Motor neuron (in vitro differentiated cells): Measurements from ENCODE around the gene CRCP. TPM values are rescaled to one million over a fixed set of nuclear protein-coding genes. Genes with fewer than 3 reads are reported as not detected.
"Not testable (repeated sequence)": the region's sequence is repeated elsewhere in the genome, so short reads cannot be mapped to it uniquely, and the experiment has no call there.

Experiments used
- ATAC-seq, 8 experiments: fragments of 200-7000 bp; cut with Tn5 transposase; replicated peaks in 6 of 8; 2 replicates each; pipeline ENCODE4 v1.8.0; 2021; ENCODE audit warnings: mild to moderate bottlenecking in 8 of 8, moderate library complexity in 8 of 8
- H3K27ac ChIP-seq, 2 donors: fragments of 250-450 bp; sonication (Bioruptor Pico); 2 replicates each; pipeline ENCODE4 v1.9.0; 2021; ENCODE audit warnings: antibody characterized with exemption in 2 of 2, mild to moderate bottlenecking in 2 of 2, moderate library complexity in 1 of 2
- H3K4me1 ChIP-seq, 2 donors: fragments of 250-450 bp; sonication (Bioruptor Pico); replicated peaks in 1 of 2; 2 replicates each; pipeline ENCODE4 v1.6.1; 2021; ENCODE audit warnings: antibody characterized with exemption in 2 of 2, mild to moderate bottlenecking in 2 of 2, moderate library complexity in 1 of 2
- H3K4me3 ChIP-seq, 5 donors: fragments of 250-450 bp; sonication (Bioruptor Pico); 2 replicates each; pipeline ENCODE4 v1.9.0; 2021; ENCODE audit warnings: antibody characterized with exemption in 5 of 5, mild to moderate bottlenecking in 5 of 5, moderate library complexity in 4 of 5
- WGBS, 10 experiments: fragments of 450-650 bp; shearing (Covaris generic); methylation state at CpG; one replicate each; pipeline ENCODE4 v1.0.0; 2022; 5-methylcytosine and 5-hydroxymethylcytosine counted together
- in situ Hi-C, 9 experiments: fragments of 400-800 bp; cut with MboI; loops; one replicate each; pipeline ENCODE4 v1.15.0; 2021; ENCODE audit warnings: low sequenced_read_pairs in 9 of 9, low pct_unique_long_range_greater_than_20kb in 2 of 9; ENCODE audit not compliant: unreplicated experiment in 9 of 9
- total RNA-seq, 8 experiments: library from RNA; unstranded; fragments of 300-600 nt; gene quantifications; 2 replicates each; pipeline versions ENCODE4 v1.2.3 to v1.2.4, GENCODE V29; 2022

CRCP gene
- total RNA-seq, 8 experiments from 2014 or later = 16.3 to 34.0 (median 21.4) TPM

- H3K4me1 ChIP-seq = peaks cover 4 to 9% of the 10 kb centered on the region in 2 donors
- H3K27ac ChIP-seq = no peak overlapping the region
- H3K4me3 ChIP-seq = no peak overlapping the region
- 0 to 83% (median 51%) methylated on average over 1 to 7 of the region's 16 CpGs; no CpG with 5 or more reads in 5 of the 10 experiments for WGBS, 10 experiments
- in situ Hi-C loops = no loop called here
- peak in 7 of 8 experiments; percentile 38 to 80 (median 62) for ATAC-seq
These were observed 55.9 kb downstream of the CRCP start for GRCh38 chr7:66170309-66171231.

- H3K4me3 ChIP-seq, H3K4me1 ChIP-seq, H3K27ac ChIP-seq, in situ Hi-C loops: not testable (repeated sequence)
- 8 to 100% (median 68%) methylated on average over 2 to 7 of the region's 9 CpGs; no CpG with 5 or more reads in 2 of the 10 experiments for WGBS, 10 experiments
- peak in 2 of 8 experiments; percentile 4 to 8 for ATAC-seq
These were observed 58.1 kb downstream of the CRCP start for GRCh38 chr7:66172536-66173401.

GRCh38 chr7:66173856-66174255 is 59.2 kb downstream of the CRCP start:
- in situ Hi-C loops = no loop called here
- H3K4me3 ChIP-seq = no peak overlapping the region
- no peak for ATAC-seq
- no peak overlapping the region for H3K27ac ChIP-seq
- 67 to 100% (median 92%) methylated on average over 1 to 5 of the region's 5 CpGs; no CpG with 5 or more reads in 3 of the 10 experiments for WGBS, 10 experiments
- peaks cover 4 to 9% of the 10 kb centered on the region in 2 donors for H3K4me1 ChIP-seq

GRCh38 chr7:66175006-66175405 is 60.4 kb downstream of the CRCP start:
- in situ Hi-C loops, H3K4me1 ChIP-seq, H3K4me3 ChIP-seq: not testable (repeated sequence)
- H3K27ac ChIP-seq = peak overlapping the region in 1 of 2 donors; percentile 60
- 0 to 100% (median 28%) methylated on average over 1 to 6 of the region's 8 CpGs; no CpG with 5 or more reads in 3 of the 10 experiments for WGBS, 10 experiments
- ATAC-seq = peak in 3 of 8 experiments; percentile 7 to 69 (median 11)

- 24 to 83% (median 57%) methylated on average over 2 of the region's 2 CpGs; no CpG with 5 or more reads in 7 of the 10 experiments for WGBS, 10 experiments
These were observed 62.3 kb downstream of the CRCP start for GRCh38 chr7:66176914-66177313.

GRCh38 chr7:66178258-66178657 is 63.6 kb downstream of the CRCP start:
- Histone ChIP-seq H3K4me1 (peaks cover 0 to 9% of the 10 kb centered on the region in 2 donors), H3K4me3 (no peak overlapping the region), H3K27ac (no peak overlapping the region)
- in situ Hi-C loops = no loop called here
- 80 to 100% (median 100%) methylated on average over 1 to 2 of the region's 2 CpGs; no CpG with 5 or more reads in 5 of the 10 experiments for WGBS, 10 experiments
- no peak for ATAC-seq

More at GRCh38 chr7:66176914-66177313, 62.3 kb downstream of the CRCP start:
- in situ Hi-C loops = no loop called here
- no peak overlapping the region for H3K27ac ChIP-seq
- ATAC-seq = no peak
- peaks cover 0 to 9% of the 10 kb centered on the region in 2 donors for H3K4me1 ChIP-seq
- no peak overlapping the region for H3K4me3 ChIP-seq

GRCh38 chr7:66181329-66181728 is 66.7 kb downstream of the CRCP start:
- in situ Hi-C loops = no loop called here
- Histone ChIP-seq H3K4me1 (no peaks in the 10 kb centered on the region), H3K4me3 (no peak overlapping the region), H3K27ac (no peak overlapping the region)
- no peak for ATAC-seq

- in situ Hi-C loops = no loop called here
- no peak for ATAC-seq
These were observed 67.2 kb downstream of the CRCP start for GRCh38 chr7:66181845-66182244.

GRCh38 chr7:66182920-66183319 is 68.3 kb downstream of the CRCP start:
- 80 to 100% (median 93%) methylated on average over 1 to 4 of the region's 6 CpGs; no CpG with 5 or more reads in 6 of the 10 experiments for WGBS, 10 experiments
- in situ Hi-C loops = no loop called here
- Histone ChIP-seq H3K4me3 (no peak overlapping the region), H3K4me1 (no peaks in the 10 kb centered on the region), H3K27ac (no peak overlapping the region)
- ATAC-seq = no peak

More at GRCh38 chr7:66181845-66182244, 67.2 kb downstream of the CRCP start:
- Histone ChIP-seq H3K27ac (no peak overlapping the region), H3K4me3 (no peak overlapping the region), H3K4me1 (no peaks in the 10 kb centered on the region)
- WGBS, 10 experiments = 80 to 95% (median 90%) methylated on average over 2 of the region's 2 CpGs; no CpG with 5 or more reads in 7 of the 10 experiments

GRCh38 chr7:66183700-66184099 is 69.1 kb downstream of the CRCP start:
- WGBS, 10 experiments = 60 to 100% (median 81%) methylated on average over 1 to 2 of the region's 2 CpGs; no CpG with 5 or more reads in 3 of the 10 experiments
- in situ Hi-C loops = no loop called here
- Histone ChIP-seq H3K27ac (no peak overlapping the region), H3K4me3 (no peak overlapping the region), H3K4me1 (no peaks in the 10 kb centered on the region)
- peak in 3 of 8 experiments; percentile 44 to 90 (median 83) for ATAC-seq

GRCh38 chr7:66185680-66186187 is 71.1 kb downstream of the CRCP start:
- Histone ChIP-seq H3K4me1 (no peaks in the 10 kb centered on the region), H3K4me3 (no peak overlapping the region), H3K27ac (no peak overlapping the region)
- in situ Hi-C loops = no loop called here
- 64 to 100% (median 89%) methylated on average over 2 to 7 of the region's 8 CpGs; no CpG with 5 or more reads in 1 of the 10 experiments for whole genome bisulfite sequencing, 10 experiments
- no peak for ATAC-seq

GRCh38 chr7:66186991-66187390 is 72.3 kb downstream of the CRCP start:
- H3K27ac ChIP-seq = no peak overlapping the region
- no peak for ATAC-seq
- in situ Hi-C loops = no loop called here
- no peak overlapping the region for H3K4me3 ChIP-seq
- WGBS, 10 experiments = 40 to 100% (median 83%) methylated on average over 1 to 4 of the region's 4 CpGs; no CpG with 5 or more reads in 1 of the 10 experiments
- H3K4me1 ChIP-seq = no peaks in the 10 kb centered on the region
